ENCODE measurements around the gene RALGAPA1.

RALGAPA1 gene

DNA sequence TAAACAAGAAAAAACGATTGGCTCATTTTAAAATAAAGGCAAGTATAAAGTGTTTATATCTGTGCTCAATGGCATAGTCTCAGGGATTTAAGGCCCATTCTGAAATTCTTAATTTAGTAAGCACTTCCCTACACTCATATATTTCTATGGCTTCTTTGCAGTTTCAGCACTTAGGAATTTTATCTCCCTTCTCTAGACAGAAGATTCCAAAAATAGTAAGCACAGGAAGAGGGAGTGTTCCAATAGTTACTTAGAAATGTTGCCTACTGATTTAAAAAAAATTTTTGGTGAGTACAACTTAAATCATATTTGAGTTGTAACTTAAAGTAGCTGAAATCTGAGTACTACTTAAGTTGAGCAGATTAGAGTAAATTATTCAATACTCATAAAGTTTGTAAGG is 255.3 kb downstream of the RALGAPA1 start:
- Histone ChIP-seq H3K9ac (ENCODE audit: low read length) (no peak overlapping the region), H3K27me3 (ENCODE audit: control insufficient read depth in 1 of 2, insufficient read depth in 2 of 2, low read length in 2 of 2) (no peaks in the 10 kb centered on the region), H3K9me3 (ENCODE audit: low read length) (no peaks in the 10 kb centered on the region), H3K4me1 (ENCODE audit: insufficient read depth, low read length) (no peaks in the 10 kb centered on the region), H3K27ac (ENCODE audit: low read depth, low read length) (no peak overlapping the region), H3K36me3 (ENCODE audit: insufficient read depth, low read length) (no peaks in the 10 kb centered on the region), H3K4me3 (ENCODE audit: low read depth in 1 of 2, low read length in 2 of 2) (no peak overlapping the region)

DNA sequence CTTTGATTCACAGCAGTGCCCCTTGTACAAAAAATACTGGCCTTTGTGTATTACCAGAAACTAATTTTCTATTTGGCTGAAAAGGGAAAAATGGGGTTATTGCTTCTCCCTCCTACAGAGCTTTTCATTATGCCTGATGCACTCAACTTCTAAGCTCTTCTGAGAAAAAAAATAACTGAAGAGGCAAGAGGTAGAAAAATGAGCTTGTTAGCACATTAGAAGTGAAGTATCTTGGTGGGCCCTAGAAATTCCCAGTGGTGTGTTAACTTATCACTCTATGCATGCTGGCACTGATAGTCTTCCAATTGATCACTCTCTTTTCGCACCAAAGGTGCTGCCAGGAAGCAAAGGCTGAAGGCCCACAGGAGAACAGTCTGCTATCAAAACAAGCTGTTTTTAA is 258.0 kb downstream of the RALGAPA1 start:
- Histone ChIP-seq H3K4me3 (ENCODE audit: low read depth in 1 of 2, low read length in 2 of 2) (no peak overlapping the region), H3K27ac (ENCODE audit: low read depth, low read length) (no peak overlapping the region), H3K4me1 (ENCODE audit: insufficient read depth, low read length) (no peaks in the 10 kb centered on the region), H3K27me3 (ENCODE audit: control insufficient read depth in 1 of 2, insufficient read depth in 2 of 2, low read length in 2 of 2) (no peaks in the 10 kb centered on the region), H3K9me3 (ENCODE audit: low read length) (no peaks in the 10 kb centered on the region), H3K36me3 (ENCODE audit: insufficient read depth, low read length) (no peaks in the 10 kb centered on the region), H3K9ac (ENCODE audit: low read length) (no peak overlapping the region)

DNA sequence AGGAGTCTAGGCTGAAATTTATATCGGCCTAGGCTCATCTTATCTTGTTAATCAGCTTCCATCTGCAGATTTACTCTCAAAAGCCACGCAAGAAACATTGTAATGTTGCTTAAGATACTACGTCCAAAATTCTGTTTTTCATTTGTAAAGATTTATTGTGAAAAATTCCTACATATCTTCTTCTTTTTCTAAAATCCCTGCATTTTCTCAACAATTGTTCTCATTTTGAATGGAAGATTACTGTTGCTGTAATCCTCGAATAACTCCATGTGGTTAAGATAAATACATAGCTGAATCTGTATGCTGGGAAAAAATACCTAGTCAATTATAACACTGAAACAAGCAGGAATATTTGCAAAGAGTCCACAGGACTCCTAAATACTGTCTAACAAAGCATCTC is 259.5 kb downstream of the RALGAPA1 start:
- H3K4me1 ChIP-seq (ENCODE audit: insufficient read depth, low read length): no peaks in the 10 kb centered on the region
- no peak overlapping the region for H3K9ac ChIP-seq (ENCODE audit: low read length)
- H3K27ac ChIP-seq (ENCODE audit: low read depth, low read length): no peak overlapping the region
- no peaks in the 10 kb centered on the region for H3K36me3 ChIP-seq (ENCODE audit: insufficient read depth, low read length)
- H3K9me3 ChIP-seq (ENCODE audit: low read length): no peaks in the 10 kb centered on the region
- no peaks in the 10 kb centered on the region for H3K27me3 ChIP-seq (ENCODE audit: control insufficient read depth in 1 of 2, insufficient read depth in 2 of 2, low read length in 2 of 2)
- H3K4me3 ChIP-seq (ENCODE audit: low read depth in 1 of 2, low read length in 2 of 2): no peak overlapping the region

- H3K4me1 ChIP-seq (ENCODE audit: insufficient read depth, low read length): no peaks in the 10 kb centered on the region
- H3K4me3 ChIP-seq (ENCODE audit: low read depth in 1 of 2, low read length in 2 of 2): no peak overlapping the region
- no peaks in the 10 kb centered on the region for H3K36me3 ChIP-seq (ENCODE audit: insufficient read depth, low read length)
- no peak overlapping the region for H3K9ac ChIP-seq (ENCODE audit: low read length)
- H3K9me3 ChIP-seq (ENCODE audit: low read length): no peaks in the 10 kb centered on the region
- H3K27me3 ChIP-seq (ENCODE audit: control insufficient read depth in 1 of 2, insufficient read depth in 2 of 2, low read length in 2 of 2): no peaks in the 10 kb centered on the region
- H3K27ac ChIP-seq (ENCODE audit: low read depth, low read length): no peak overlapping the region
These were observed 266.1 kb downstream of the RALGAPA1 start for GRCh38 chr14:35543006-35543405.

DNA sequence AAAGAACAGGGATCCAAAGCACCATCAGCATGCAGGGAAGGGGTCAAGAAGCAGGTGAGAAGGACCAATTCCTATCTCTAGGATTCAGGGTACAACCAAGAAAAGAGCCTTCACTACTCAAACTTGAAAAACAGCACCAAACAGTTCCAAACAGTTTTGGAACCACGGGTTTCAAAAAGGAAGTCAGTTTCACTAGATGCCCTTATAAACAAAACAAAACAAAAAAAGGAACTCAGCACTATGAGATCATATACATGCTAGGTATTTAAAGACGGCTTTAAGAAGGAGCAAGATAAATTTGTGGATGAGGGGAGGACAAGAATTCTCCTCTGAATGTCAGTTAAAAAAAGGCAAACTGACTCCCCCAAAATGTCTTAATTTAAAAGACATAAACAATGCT is 269.1 kb downstream of the RALGAPA1 start:
- Histone ChIP-seq H3K27ac (ENCODE audit: low read depth, low read length) (no peak overlapping the region), H3K9me3 (ENCODE audit: low read length) (no peaks in the 10 kb centered on the region), H3K4me3 (ENCODE audit: low read depth in 1 of 2, low read length in 2 of 2) (no peak overlapping the region), H3K9ac (ENCODE audit: low read length) (no peak overlapping the region), H3K4me1 (ENCODE audit: insufficient read depth, low read length) (no peaks in the 10 kb centered on the region), H3K27me3 (ENCODE audit: control insufficient read depth in 1 of 2, insufficient read depth in 2 of 2, low read length in 2 of 2) (peaks cover 0 to 9% of the 10 kb centered on the region in 2 donors), H3K36me3 (ENCODE audit: insufficient read depth, low read length) (no peaks in the 10 kb centered on the region)

DNA sequence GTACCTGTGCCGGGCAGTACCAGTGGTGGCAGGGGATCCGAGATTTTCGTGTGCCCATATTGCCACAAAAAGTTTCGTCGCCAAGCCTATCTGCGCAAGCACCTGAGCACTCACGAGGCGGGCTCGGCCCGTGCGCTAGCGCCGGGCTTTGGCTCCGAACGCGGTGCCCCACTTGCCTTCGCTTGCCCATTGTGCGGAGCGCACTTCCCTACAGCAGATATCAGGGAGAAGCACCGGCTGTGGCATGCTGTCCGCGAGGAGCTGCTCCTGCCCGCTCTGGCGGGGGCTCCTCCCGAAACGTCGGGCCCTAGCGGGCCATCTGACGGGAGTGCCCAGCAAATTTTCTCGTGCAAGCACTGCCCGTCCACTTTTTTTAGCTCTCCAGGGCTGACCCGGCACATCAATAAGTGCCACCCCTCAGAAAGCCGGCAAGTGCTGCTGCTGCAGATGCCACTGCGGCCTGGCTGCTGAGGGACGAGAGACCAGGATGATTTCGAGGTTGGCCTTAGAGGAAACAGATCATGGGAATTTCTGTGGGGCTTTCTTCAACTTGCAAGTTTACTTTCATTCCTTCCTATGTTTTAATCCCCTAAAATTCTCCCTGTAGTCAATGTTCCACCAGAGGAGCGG is 273.5 kb downstream of the RALGAPA1 start:
- H3K4me1 ChIP-seq (ENCODE audit: insufficient read depth, low read length): no peaks in the 10 kb centered on the region
- no peak overlapping the region for H3K27ac ChIP-seq (ENCODE audit: low read depth, low read length)
- H3K4me3 ChIP-seq (ENCODE audit: low read depth in 1 of 2, low read length in 2 of 2): peak overlapping the region in 1 of 2 donors; percentile 13
- no peaks in the 10 kb centered on the region for H3K9me3 ChIP-seq (ENCODE audit: low read length)
- peaks cover 26 to 44% of the 10 kb centered on the region in 2 donors for H3K27me3 ChIP-seq (ENCODE audit: control insufficient read depth in 1 of 2, insufficient read depth in 2 of 2, low read length in 2 of 2)
- no peaks in the 10 kb centered on the region for H3K36me3 ChIP-seq (ENCODE audit: insufficient read depth, low read length)
- no peak overlapping the region for H3K9ac ChIP-seq (ENCODE audit: low read length)

GRCh38 chr14:35534873-35535482 is 274.1 kb downstream of the RALGAPA1 start:
- Histone ChIP-seq H3K27me3 (ENCODE audit: control insufficient read depth in 1 of 2, insufficient read depth in 2 of 2, low read length in 2 of 2) (peaks cover 27 to 44% of the 10 kb centered on the region in 2 donors), H3K27ac (ENCODE audit: low read depth, low read length) (no peak overlapping the region), H3K4me3 (ENCODE audit: low read depth in 1 of 2, low read length in 2 of 2) (peak overlapping the region; percentile 13 to 32), H3K9me3 (ENCODE audit: low read length) (no peaks in the 10 kb centered on the region), H3K36me3 (ENCODE audit: insufficient read depth, low read length) (no peaks in the 10 kb centered on the region), H3K9ac (ENCODE audit: low read length) (no peak overlapping the region), H3K4me1 (ENCODE audit: insufficient read depth, low read length) (no peaks in the 10 kb centered on the region)

GRCh38 chr14:35534208-35534872 is 274.8 kb downstream of the RALGAPA1 start:
- no peak overlapping the region for H3K9ac ChIP-seq (ENCODE audit: low read length)
- H3K27ac ChIP-seq (ENCODE audit: low read depth, low read length): no peak overlapping the region
- H3K9me3 ChIP-seq (ENCODE audit: low read length): no peaks in the 10 kb centered on the region
- no peaks in the 10 kb centered on the region for H3K36me3 ChIP-seq (ENCODE audit: insufficient read depth, low read length)
- peak overlapping the region; percentile 13 to 35 for H3K4me3 ChIP-seq (ENCODE audit: low read depth in 1 of 2, low read length in 2 of 2)
- H3K4me1 ChIP-seq (ENCODE audit: insufficient read depth, low read length): no peaks in the 10 kb centered on the region
- H3K27me3 ChIP-seq (ENCODE audit: control insufficient read depth in 1 of 2, insufficient read depth in 2 of 2, low read length in 2 of 2): peaks cover 27 to 44% of the 10 kb centered on the region in 2 donors

GRCh38 chr14:35533357-35534207 is 275.5 kb downstream of the RALGAPA1 start, which contains the start of gene INSM2:
TSS of gene INSM2 (plus strand) at chr14:35534164. CDS start at chr14:35534253, 89 bp downstream.
- H3K36me3 ChIP-seq (ENCODE audit: insufficient read depth, low read length): no peaks in the 10 kb centered on the region
- no peak within 1 kb of the TSS for H3K27ac ChIP-seq (ENCODE audit: low read depth, low read length)
- H3K9ac ChIP-seq (ENCODE audit: low read length): no peak within 1 kb of the TSS
- no peaks in the 10 kb centered on the region for H3K9me3 ChIP-seq (ENCODE audit: low read length)
- no peaks in the 10 kb centered on the region for H3K4me1 ChIP-seq (ENCODE audit: insufficient read depth, low read length)
- H3K27me3 ChIP-seq (ENCODE audit: control insufficient read depth in 1 of 2, insufficient read depth in 2 of 2, low read length in 2 of 2): peaks cover 32 to 44% of the 10 kb centered on the region in 2 donors
- peak within 1 kb of the TSS; percentile 15 to 35 for H3K4me3 ChIP-seq (ENCODE audit: low read depth in 1 of 2, low read length in 2 of 2)

GRCh38 chr14:35532783-35533356 is 276.2 kb downstream of the RALGAPA1 start:
- H3K4me1 ChIP-seq (ENCODE audit: insufficient read depth, low read length): no peaks in the 10 kb centered on the region
- peak overlapping the region; percentile 15 to 18 for H3K4me3 ChIP-seq (ENCODE audit: low read depth in 1 of 2, low read length in 2 of 2)
- no peaks in the 10 kb centered on the region for H3K36me3 ChIP-seq (ENCODE audit: insufficient read depth, low read length)
- H3K27me3 ChIP-seq (ENCODE audit: control insufficient read depth in 1 of 2, insufficient read depth in 2 of 2, low read length in 2 of 2): peaks cover 32 to 44% of the 10 kb centered on the region in 2 donors
- H3K9me3 ChIP-seq (ENCODE audit: low read length): no peaks in the 10 kb centered on the region
- H3K27ac ChIP-seq (ENCODE audit: low read depth, low read length): no peak overlapping the region
- no peak overlapping the region for H3K9ac ChIP-seq (ENCODE audit: low read length)

Measured in muscle layer of colon (tissue), 2 donors.